Measurements from ENCODE around the gene BANF2.

The BANF2 gene

DNA sequence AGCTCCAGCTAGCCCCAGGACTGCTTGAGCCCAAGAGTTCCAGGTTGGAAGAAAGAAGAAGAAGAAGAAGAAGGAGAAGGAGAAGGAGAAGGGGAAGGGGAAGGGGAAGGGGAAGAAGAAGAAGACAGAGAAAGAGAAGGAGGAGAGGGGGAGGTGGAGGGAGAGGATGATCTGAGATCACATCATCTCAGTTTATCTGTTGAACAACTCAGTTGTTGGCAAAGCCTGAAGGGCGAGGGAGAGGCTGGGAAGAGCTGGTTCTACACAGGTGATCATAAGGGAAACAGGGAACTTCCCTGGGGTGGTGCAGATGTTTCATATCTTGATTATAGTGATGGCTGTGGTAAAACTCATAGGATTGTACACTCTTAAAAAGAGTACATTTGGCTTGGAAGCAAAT is 14.6 kb upstream of the BANF2 start:
- TF ChIP-seq, protein P1, sequence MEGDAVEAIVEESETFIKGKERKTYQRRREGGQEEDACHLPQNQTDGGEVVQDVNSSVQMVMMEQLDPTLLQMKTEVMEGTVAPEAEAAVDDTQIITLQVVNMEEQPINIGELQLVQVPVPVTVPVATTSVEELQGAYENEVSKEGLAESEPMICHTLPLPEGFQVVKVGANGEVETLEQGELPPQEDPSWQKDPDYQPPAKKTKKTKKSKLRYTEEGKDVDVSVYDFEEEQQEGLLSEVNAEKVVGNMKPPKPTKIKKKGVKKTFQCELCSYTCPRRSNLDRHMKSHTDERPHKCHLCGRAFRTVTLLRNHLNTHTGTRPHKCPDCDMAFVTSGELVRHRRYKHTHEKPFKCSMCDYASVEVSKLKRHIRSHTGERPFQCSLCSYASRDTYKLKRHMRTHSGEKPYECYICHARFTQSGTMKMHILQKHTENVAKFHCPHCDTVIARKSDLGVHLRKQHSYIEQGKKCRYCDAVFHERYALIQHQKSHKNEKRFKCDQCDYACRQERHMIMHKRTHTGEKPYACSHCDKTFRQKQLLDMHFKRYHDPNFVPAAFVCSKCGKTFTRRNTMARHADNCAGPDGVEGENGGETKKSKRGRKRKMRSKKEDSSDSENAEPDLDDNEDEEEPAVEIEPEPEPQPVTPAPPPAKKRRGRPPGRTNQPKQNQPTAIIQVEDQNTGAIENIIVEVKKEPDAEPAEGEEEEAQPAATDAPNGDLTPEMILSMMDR (IDR thresholded peaks at IDR 0.05), result no peak

DNA sequence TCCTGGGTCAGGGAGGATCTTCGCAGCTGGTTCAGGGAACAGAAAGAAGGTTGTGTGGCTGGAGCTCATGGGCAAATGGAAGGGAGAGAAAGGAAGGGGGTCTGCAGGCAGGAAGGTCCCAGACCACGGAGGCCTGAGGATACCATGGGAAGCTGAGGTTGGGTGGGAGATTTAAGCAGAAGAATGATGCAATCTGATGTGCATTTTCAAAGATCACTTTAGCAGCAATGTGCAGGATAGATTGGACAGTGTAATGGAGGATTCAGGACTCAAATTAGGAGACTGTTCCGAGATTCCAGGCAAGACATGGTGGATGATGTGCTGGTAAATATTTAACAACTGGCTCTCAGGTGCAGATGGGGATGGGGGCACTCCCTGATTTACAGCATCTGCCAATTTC is 12.0 kb upstream of the BANF2 start:
- TF ChIP-seq, protein P1 (IDR thresholded peaks at IDR 0.05), result no peak

DNA sequence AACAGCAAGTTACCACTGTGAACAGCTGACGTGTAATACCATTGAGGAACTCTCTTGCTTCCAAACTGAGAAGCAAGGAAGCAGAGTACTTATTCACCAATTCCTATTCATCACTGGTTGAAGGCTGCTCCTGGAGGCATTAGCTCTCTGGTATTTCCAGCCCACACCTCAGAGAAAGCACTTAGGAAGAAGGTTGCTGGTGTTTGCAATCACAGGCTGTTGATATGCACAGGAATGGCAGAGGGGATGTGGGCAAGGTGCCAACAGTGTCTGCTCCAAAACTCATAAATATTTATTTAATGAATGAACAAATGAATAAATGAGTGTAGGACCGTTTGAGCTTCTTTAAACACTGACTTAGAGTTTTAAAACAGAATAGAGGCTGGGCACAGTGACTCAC is 10.8 kb upstream of the BANF2 start:
- TF ChIP-seq, protein P1 (IDR thresholded peaks at IDR 0.05), result no peak

DNA sequence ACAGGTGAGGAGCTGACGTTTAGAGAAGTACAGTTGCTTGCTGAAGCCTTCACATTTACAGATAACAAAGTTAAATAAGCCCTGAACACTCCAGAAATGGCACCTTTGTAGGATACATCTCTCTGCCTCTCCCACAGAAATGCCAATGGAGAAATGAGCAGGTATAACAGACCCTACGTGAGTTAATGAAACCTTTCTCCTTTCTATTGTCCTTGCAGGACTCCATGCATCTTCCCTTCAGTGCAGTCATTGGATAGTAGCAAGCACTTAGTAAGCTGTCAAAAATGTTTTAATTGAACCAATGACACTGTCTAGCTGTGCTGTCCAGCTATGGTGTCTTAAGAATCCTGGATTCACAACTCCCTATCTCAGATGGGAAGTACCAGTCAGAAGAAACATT is 9.6 kb upstream of the BANF2 start:
- TF ChIP-seq, protein P1 (IDR thresholded peaks at IDR 0.05), result no peak

DNA sequence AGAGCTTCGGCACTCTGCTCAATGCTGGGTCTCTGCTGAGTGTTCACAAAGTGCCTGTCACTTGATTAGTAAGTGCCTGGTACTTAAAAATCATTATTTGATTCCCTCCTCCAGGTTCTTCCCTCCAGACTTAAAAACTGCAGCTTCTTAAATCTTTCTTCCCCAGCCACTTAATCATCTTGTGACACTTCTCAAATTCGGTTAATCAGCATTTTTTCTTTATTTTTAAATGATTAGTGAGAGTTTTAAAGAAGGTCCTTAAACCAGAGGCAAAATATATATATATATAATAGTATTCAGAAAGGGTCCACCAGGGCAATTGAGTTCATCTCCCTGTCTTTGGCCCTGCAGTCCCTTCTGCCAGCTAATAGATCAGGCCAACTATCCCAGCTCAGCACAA is 8.0 kb upstream of the BANF2 start:
- TF ChIP-seq, protein P1 (IDR thresholded peaks at IDR 0.05), result no peak

DNA sequence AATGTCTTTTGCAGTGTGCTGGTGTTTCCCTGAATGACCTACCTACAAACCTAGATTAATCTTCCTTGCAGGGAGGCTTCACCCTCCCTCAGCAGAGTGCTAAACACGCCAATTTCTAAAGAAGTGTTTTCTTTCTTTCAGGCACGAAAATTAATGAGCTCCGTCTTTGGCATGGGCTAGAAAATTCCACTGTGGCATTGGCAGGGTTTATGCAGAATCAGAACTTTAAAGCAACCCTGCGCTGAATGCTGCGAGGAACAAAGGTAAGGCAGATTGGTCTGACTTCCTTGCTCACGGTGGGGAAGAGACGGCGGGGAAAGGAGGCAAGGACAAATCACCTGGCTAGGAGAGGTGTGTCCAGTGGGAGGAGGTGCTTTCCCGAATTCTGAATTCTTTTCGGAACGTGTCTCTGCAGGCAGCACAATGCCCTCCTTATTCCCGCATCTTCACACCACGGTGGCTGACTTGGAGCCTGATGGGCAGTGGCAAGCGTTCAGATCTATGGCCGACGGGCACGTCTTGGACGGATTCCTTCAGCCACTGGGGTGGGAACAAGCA is 6.2 kb upstream of the BANF2 start:
- TF ChIP-seq, protein P1 (IDR thresholded peaks at IDR 0.05), result no peak

DNA sequence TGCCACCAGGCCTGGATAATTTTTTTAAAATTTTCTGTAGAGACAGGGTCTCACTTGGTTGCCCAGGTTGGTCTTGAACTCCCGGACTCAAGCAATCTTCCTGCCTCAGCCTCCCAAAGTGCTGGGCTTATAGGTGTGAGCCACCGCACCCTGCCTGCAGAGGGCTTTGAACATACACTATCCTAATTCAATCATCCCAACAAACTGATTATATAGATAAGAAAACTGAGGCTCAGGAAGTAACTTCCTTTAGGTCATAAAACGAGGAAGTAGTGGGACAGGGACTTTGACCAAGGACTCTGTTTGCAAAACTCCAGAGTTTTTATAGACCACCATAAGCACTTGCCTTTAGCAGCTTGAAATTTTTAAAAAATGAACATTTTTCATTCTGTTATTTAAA is 5.0 kb upstream of the BANF2 start:
- TF ChIP-seq, protein P1 (IDR thresholded peaks at IDR 0.05), result no peak

DNA sequence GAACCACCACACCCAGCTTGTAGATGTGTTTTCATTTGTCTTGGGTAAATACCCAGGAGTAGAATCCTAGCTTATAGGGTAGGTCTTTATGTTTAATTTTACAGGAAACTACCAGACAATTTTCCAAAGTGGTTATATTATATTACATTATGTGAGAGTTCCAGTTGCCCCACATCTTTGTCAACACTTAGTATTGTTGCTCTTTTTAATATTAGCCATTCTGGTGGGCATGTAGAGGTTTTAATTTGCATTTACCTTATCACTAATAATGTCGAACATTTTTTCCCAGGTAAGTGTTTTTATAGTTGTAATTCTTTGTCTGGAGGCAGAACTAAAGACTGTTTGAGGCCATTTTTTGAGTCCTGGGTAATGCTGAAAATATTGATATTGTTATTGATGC is 3.5 kb upstream of the BANF2 start:
- TF ChIP-seq, protein P1 (IDR thresholded peaks at IDR 0.05), result no peak
